IPS-NIHi7 (cell line): ENCODE measurements around the gene MED28.
"Not testable (repeated sequence)": the region's sequence is repeated elsewhere in the genome, so short reads cannot be mapped to it uniquely, and the experiment has no call there.

Source experiments
- DNase-seq: peaks from one replicate; pipeline ENCODE4 v3.0.0; 2012; ENCODE audit warnings: mixed read lengths; ENCODE audit errors: extremely low spot score

Gene MED28, protein sequence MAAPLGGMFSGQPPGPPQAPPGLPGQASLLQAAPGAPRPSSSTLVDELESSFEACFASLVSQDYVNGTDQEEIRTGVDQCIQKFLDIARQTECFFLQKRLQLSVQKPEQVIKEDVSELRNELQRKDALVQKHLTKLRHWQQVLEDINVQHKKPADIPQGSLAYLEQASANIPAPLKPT

GRCh38 chr4:17614416-17615299 is at the start of gene MED28:
MED28 (plus strand) TSS chr4:17614641; CDS start chr4:17614655, 14 bp downstream.
- peak; percentile 98 for DNase-seq

GRCh38 chr4:17565846-17566245 is 48.6 kb upstream of the MED28 start:
- DNase-seq = no peak

DNA sequence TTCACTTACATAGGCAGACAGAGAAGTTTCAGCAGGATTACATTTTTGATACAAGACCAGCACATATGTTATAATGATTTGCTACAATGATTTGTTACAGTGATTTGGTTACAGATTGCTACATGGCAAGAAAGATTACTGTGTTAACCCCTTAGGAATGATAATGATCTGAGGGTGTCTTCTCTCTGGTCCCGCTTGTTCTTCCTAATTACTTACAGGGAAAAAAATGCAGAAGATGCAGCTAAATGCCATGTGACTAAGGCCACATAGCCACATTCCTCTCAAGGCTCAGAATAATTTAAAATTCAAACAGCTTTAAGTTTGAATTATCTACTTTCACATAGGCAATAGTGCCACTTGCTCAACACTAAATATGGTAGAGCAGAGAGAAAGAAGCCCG is 47.2 kb upstream of the MED28 start:
- no peak for DNase-seq

- DNase-seq = no peak
These were observed 40.2 kb upstream of the MED28 start for GRCh38 chr4:17574206-17574605.

DNA sequence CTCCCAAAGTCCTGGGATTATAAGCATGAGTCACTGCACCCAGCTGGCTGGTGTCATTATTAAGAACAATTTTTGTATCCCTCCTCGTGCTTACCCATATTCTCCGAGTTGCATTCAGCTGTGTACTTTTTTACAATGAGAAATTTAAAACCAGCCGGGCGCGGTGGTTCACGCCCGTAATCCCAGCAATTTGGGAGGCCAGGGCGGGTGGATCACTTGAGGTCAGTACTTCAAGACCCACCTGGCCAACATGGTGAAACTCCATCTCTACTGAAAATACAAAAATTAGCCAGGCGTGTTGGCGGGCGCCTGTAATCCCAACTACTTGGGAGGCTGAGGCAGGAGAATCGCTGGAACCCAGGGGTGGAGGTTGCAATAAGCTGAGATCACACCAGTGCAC is 39.3 kb upstream of the MED28 start:
- DNase-seq = not testable (repeated sequence)

DNA sequence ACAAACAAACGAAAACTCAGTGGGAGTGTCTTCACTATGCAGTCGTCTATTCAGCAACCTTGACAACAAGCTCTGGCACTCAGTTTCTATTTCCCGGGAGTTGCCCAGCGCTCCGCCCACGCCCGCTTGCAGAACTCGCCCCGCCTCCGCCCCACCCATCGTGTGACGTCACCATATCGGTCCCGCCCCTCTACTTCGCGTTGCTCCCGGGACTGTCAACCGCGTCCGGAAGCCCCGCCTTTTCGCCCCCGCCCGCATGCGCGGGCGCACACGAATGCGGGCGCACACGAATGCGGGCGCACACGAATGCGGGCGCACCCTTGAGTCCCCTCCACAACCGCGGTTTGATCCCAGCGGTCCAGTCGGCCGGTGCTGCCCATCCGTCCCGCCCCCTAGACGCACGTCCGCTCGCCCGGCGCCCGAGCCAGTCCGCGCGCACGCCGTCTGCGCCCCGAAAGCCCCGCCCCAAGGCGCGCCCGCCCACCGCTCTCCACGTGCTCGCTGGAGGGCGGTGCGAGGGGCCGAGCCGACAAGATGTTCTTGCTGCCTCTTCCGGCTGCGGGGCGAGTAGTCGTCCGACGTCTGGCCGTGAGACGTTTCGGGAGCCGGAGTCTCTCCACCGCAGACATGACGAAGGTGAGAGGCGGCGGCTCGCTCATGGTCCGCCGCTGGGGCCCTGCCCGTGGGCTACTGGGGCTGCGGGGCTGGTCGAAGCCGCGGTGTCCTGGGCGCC is 37.3 kb upstream of the MED28 start, which contains the start of gene LAP3:
Gene LAP3, plus strand, starts transcription at position 267 of the 733 bp plus-strand sequence. Its CDS starts 268 bp downstream, at position 535.
- peak; percentile 96 for DNase-seq

GRCh38 chr4:17577665-17578481 is 36.6 kb upstream of the MED28 start:
- peak; percentile 42 for DNase-seq

GRCh38 chr4:17578482-17578891 is 36.0 kb upstream of the MED28 start:
- DNase-seq = no peak

GRCh38 chr4:17580969-17581368 is 33.5 kb upstream of the MED28 start:
- DNase-seq = no peak

DNA sequence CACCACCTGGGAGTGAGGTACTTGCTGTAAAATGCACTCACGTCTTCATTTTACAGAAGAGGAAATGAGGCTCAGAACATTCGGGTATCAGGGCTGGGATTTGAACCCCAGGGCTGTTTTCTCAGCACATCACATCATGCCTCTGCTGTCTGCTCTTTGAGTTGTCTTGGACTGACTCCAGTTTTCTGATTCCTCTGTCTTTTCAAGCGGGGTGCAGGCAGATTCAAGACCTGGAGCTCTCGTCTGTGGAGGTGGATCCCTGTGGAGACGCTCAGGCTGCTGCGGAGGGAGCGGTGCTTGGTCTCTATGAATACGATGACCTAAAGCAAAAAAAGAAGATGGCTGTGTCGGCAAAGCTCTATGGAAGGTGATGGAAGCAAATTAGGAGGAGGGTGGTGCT is 31.2 kb upstream of the MED28 start:
- no peak for DNase-seq

- no peak for DNase-seq
These were observed 30.5 kb upstream of the MED28 start for GRCh38 chr4:17583941-17584340.

GRCh38 chr4:17584521-17585213 is 29.8 kb upstream of the MED28 start:
- DNase-seq = no peak

DNA sequence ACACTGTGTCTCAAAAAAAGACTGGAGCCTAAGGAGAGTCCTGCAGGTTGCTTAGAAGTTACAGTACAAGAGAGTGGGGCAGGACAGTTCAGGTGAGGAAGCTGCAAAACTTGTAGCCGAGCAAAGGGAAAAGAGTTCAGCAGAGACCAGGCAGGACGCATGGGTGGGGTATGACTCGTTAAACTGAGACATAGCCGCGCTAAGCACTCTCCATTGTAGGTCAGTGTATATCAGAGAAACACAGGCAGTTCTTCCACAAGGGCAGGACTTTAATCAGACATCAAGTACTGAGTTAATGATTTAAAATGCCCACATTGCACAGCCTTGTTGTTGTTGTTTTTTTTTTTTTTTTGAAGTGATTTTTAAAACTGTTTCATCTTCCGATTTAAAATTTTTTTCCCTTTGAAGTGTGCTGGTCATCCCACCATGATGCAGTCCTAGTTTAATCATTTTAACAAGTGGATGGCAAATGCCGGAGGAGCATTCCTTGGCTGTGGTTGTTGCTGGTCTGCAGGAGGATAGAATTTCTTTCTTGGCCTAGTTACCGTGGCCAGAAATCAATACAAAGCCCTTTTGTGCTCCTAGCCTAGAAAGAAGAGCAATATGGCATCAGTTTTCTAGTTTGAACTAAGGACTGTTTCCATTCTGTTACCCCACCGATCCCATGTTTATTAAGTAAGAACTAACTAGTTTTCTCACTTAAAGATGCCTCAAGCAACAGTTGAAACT is 27.2 kb upstream of the MED28 start:
- no peak for DNase-seq

GRCh38 chr4:17589355-17589754 is 25.1 kb upstream of the MED28 start:
- no peak for DNase-seq

- no peak for DNase-seq
These were observed 18.9 kb upstream of the MED28 start for GRCh38 chr4:17595471-17596005.

GRCh38 chr4:17597517-17597916 is 16.9 kb upstream of the MED28 start:
- DNase-seq = peak; percentile 25

- DNase-seq = no peak
These were observed 14.6 kb upstream of the MED28 start for GRCh38 chr4:17599826-17600225.

DNA sequence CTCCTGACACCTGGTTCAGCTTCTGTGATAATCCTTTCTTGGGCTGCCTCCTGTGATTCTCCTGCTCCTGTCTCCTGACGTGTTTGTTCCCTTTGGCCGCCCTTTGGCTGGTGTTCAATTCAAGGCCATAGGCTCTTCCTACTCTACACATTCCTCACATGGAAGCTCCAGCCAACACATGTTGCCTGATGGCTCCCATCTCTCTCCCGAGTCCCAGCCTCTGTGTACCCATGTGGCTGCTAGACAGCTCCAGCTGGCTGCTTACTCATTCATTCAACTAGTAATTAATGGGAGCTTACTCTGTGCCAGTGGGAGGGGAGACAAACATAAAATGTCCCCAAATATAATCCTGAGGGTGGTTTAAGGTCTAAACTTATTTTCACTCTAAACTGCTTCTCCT is 9.2 kb upstream of the MED28 start:
- no peak for DNase-seq

GRCh38 chr4:17613761-17614415 is 553 bp upstream of the MED28 start:
- no peak for DNase-seq
